Measurements from ENCODE around the gene CHFR. TPM values are rescaled to one million over a fixed set of nuclear protein-coding genes. Genes with fewer than 3 reads are reported as not detected.

CHFR gene
- total RNA-seq, 1 donor from 2014 or later = 63.7 TPM

- H3K4me1 Mint-ChIP-seq (ENCODE audit: low read depth) = peaks cover 39% of the 10 kb centered on the region
- no peak for DNase-seq (ENCODE audit: low spot score)
- no peaks in the 10 kb centered on the region for H3K27me3 Mint-ChIP-seq (ENCODE audit: insufficient read depth)
- H3K27ac Mint-ChIP-seq = peak overlapping the region; percentile 95
- H3K4me3 Mint-ChIP-seq = peak overlapping the region; percentile 43
- H3K9me3 Mint-ChIP-seq = no peaks in the 10 kb centered on the region
- peaks cover 32% of the 10 kb centered on the region for H3K36me3 Mint-ChIP-seq (ENCODE audit: low read depth)
- intact Hi-C loops (cut with micrococcal nuclease) = loop anchor here (5.0 kb wide), 1 partner anchor 33 kb away; no protein-coding TSS in a partner anchor
Observed at GRCh38 chr12:132834181-132834711, 53.2 kb downstream of the CHFR start.

DNA sequence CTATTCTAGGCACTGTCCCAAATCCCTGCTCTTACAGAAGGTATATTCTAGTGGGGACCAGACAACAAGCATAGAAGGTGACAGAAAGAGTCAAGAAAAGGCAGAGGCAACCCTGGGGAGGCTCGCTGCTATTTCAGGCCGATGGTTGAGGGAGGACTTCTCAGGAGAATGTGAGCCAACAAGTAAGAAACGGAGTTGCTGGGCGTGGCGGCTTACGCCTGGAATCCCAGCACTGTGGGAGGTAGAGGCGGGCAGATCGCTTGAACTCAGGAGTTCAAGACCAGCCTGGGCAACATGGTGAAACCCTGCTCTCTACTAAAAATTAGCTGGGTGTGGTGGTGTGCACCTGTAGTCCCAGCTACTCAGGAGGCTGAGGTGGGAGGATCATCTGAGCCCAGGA lies 54.1 kb downstream of the CHFR start:
- no peaks in the 10 kb centered on the region for H3K9me3 Mint-ChIP-seq
- peak overlapping the region; percentile 42 for H3K4me3 Mint-ChIP-seq

GRCh38 chr12:132831771-132832170 lies 55.6 kb downstream of the CHFR start:
- intact Hi-C loops (cut with micrococcal nuclease) = loop anchor here (5.0 kb wide), 1 partner anchor 36 kb away; no protein-coding TSS in a partner anchor
- Mint-ChIP-seq H3K4me3 (no peak overlapping the region), H3K4me1 (ENCODE audit: low read depth) (peaks cover 50% of the 10 kb centered on the region), H3K36me3 (ENCODE audit: low read depth) (peaks cover 40% of the 10 kb centered on the region), H3K9me3 (no peaks in the 10 kb centered on the region), H3K27me3 (ENCODE audit: insufficient read depth) (peaks cover 2% of the 10 kb centered on the region), H3K27ac (no peak overlapping the region)
- no peak for DNase-seq (ENCODE audit: low spot score)

More for the DNA sequence above, 54.1 kb downstream of the CHFR start:
- H3K4me1 Mint-ChIP-seq (ENCODE audit: low read depth) = peaks cover 39% of the 10 kb centered on the region
- no peak for DNase-seq (ENCODE audit: low spot score)
- H3K36me3 Mint-ChIP-seq (ENCODE audit: low read depth) = peaks cover 31% of the 10 kb centered on the region
- peaks cover 2% of the 10 kb centered on the region for H3K27me3 Mint-ChIP-seq (ENCODE audit: insufficient read depth)
- intact Hi-C loops (cut with micrococcal nuclease) = loop anchor here (5.0 kb wide), 1 partner anchor 34 kb away; no protein-coding TSS in a partner anchor
- H3K27ac Mint-ChIP-seq = peak overlapping the region; percentile 95

- peaks cover 58% of the 10 kb centered on the region for H3K36me3 Mint-ChIP-seq (ENCODE audit: low read depth)
- peak within 1 kb of the TSS; percentile 99 for H3K4me3 Mint-ChIP-seq
- DNase-seq (ENCODE audit: low spot score) = peak; percentile 91
- H3K4me1 Mint-ChIP-seq (ENCODE audit: low read depth) = peaks cover 43% of the 10 kb centered on the region
- peaks cover 2% of the 10 kb centered on the region for H3K27me3 Mint-ChIP-seq (ENCODE audit: insufficient read depth)
- no peaks in the 10 kb centered on the region for H3K9me3 Mint-ChIP-seq
- intact Hi-C loops (cut with micrococcal nuclease) = loop anchor here (1.0 to 2.0 kb wide), 10 partner anchors 58 to 880 kb away; partner anchors contain the start of genes CHFR, EP400, PGAM5 and POLE
- peak within 1 kb of the TSS; percentile 100 for H3K27ac Mint-ChIP-seq
Observed at GRCh38 chr12:132828706-132829534, 58.5 kb downstream of the CHFR start, which contains the start of gene GOLGA3. GOLGA3 (minus strand) TSS chr12:132828869; CDS start chr12:132822128, 6,741 bp downstream.

DNA sequence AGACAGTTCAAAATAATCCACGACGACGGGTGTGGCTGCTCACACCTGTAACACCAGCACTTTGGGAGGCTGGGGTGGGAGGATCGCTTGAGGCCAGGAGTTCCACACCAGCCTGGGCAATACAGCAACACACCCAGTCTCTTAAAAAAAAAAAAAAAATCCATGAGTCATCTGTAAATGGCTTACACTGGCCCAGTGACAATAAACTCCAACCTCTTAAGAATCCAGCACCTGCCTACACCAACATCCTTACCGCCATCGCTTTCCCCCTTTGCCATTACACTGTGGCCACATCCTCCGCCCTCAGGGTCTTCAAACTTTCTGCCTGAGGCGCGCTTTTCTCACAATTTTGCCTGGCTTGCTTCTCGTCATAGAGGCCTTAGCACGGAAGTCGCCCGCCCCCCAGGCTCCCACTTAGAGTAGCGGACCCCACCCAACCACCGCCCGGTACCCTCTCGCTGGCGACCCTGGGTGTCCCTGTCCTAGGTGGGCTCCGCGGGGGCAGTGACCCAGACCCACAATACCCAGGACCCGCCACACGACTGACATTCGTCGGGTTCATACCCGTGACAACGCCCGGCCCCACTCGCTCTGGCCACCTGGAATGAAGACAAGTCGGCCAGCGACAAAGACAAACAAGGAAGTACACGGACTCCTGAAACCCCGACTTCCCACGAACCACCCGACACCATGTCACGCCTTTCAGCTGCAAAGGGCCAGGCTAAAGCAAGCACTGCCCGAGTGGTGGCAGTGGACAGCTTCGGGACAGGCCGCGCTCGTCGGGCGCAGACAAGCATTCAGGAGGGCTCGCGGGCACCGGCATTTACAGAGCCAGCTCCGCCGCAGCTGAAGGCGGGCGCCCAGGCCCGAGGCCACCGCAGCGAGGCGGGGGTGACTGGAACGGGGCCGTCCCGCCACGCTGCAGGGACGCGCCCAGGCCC lies 59.4 kb downstream of the CHFR start:
- Mint-ChIP-seq H3K4me3 (peak overlapping the region; percentile 89), H3K27ac (peak overlapping the region; percentile 91), H3K27me3 (ENCODE audit: insufficient read depth) (peaks cover 2% of the 10 kb centered on the region), H3K4me1 (ENCODE audit: low read depth) (peaks cover 34% of the 10 kb centered on the region), H3K9me3 (no peaks in the 10 kb centered on the region), H3K36me3 (ENCODE audit: low read depth) (peaks cover 52% of the 10 kb centered on the region)
- intact Hi-C loops (cut with micrococcal nuclease) = loop anchor here (1.0 to 2.0 kb wide), 6 partner anchors 59 to 879 kb away; partner anchors contain the start of genes CHFR, EP400, PGAM5 and POLE
- no peak for DNase-seq (ENCODE audit: low spot score)

DNA sequence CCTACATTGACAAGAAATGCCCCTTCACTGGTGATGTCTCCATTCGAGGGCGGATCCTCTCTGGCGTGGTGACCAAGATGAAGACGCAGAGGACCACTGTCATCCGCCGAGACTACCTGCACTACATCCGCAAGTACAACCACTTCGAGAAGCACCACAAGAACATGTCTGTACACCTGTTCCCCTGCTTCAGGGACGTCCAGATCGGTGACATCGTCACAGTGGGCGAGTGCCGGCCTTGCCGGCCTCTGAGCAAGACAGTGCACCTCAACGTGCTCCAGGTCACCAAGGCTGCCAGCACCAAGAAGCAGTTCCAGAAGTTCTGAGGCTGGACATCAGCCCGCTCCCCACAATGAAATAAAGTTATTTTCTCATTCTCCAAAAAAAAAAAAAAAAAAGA lies 61.5 kb downstream of the CHFR start:
- Mint-ChIP-seq H3K36me3 (ENCODE audit: low read depth) (peaks cover 47% of the 10 kb centered on the region), H3K4me3 (peak overlapping the region; percentile 30), H3K9me3 (no peaks in the 10 kb centered on the region), H3K27me3 (ENCODE audit: insufficient read depth) (peaks cover 2% of the 10 kb centered on the region), H3K27ac (no peak overlapping the region), H3K4me1 (ENCODE audit: low read depth) (peaks cover 29% of the 10 kb centered on the region)
- intact Hi-C loops (cut with micrococcal nuclease) = no loop called here
- no peak for DNase-seq (ENCODE audit: low spot score)

- intact Hi-C loops (cut with micrococcal nuclease) = no loop called here
- Mint-ChIP-seq H3K27me3 (ENCODE audit: insufficient read depth) (peaks cover 2% of the 10 kb centered on the region), H3K4me1 (ENCODE audit: low read depth) (peaks cover 29% of the 10 kb centered on the region), H3K36me3 (ENCODE audit: low read depth) (peaks cover 53% of the 10 kb centered on the region), H3K9me3 (no peaks in the 10 kb centered on the region), H3K4me3 (no peak overlapping the region), H3K27ac (no peak overlapping the region)
- DNase-seq (ENCODE audit: low spot score) = no peak
Observed at GRCh38 chr12:132825089-132825488, 62.3 kb downstream of the CHFR start.

DNA sequence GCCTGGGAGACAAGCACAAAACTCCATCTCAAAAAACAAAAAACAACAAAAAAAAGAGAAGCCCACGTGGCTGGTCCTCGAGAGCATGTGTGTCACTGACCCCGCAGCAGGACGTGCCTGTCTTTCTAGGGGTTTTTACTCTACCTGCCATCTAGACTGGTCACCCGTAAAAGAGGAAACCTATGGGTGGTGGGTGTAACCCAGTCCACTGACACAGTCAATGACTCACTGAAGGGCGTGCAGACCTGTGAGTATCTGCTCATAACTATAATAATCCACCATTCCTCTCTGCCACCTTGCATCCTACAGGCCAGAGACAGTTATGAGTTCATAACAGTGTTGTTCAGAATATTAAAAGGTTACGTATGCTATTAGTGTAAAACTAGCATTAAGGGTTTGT lies 63.4 kb downstream of the CHFR start:
- no peak overlapping the region for H3K27ac Mint-ChIP-seq
- no peak for DNase-seq (ENCODE audit: low spot score)
- peaks cover 2% of the 10 kb centered on the region for H3K27me3 Mint-ChIP-seq (ENCODE audit: insufficient read depth)
- intact Hi-C loops (cut with micrococcal nuclease) = no loop called here
- peaks cover 60% of the 10 kb centered on the region for H3K36me3 Mint-ChIP-seq (ENCODE audit: low read depth)
- peaks cover 25% of the 10 kb centered on the region for H3K4me1 Mint-ChIP-seq (ENCODE audit: low read depth)
- no peak overlapping the region for H3K4me3 Mint-ChIP-seq
- H3K9me3 Mint-ChIP-seq = no peaks in the 10 kb centered on the region

DNA sequence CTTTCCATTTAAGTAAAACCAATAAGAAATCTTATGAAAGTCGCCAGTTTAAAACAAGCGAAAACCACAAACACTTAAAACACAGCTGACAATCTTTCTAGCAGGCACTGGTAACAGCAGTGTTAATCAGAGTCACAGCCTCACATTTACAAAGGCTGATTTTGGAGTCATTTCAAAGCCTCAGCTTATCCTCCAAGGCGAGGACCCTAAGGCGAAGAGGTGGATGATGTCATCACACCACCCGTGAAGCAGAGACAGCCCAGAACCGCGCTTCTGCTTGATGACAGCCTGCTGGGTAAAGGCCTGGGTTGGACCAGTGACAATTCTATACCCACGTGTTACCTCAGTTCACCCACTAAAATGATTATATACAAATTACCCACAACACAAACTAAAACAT lies 68.8 kb downstream of the CHFR start:
- H3K27me3 Mint-ChIP-seq (ENCODE audit: insufficient read depth) = no peaks in the 10 kb centered on the region
- H3K36me3 Mint-ChIP-seq (ENCODE audit: low read depth) = peaks cover 34% of the 10 kb centered on the region
- H3K4me3 Mint-ChIP-seq = no peak overlapping the region
- no peak for DNase-seq (ENCODE audit: low spot score)
- H3K27ac Mint-ChIP-seq = no peak overlapping the region
- H3K9me3 Mint-ChIP-seq = no peaks in the 10 kb centered on the region
- intact Hi-C loops (cut with micrococcal nuclease) = no loop called here
- H3K4me1 Mint-ChIP-seq (ENCODE audit: low read depth) = no peaks in the 10 kb centered on the region

- H3K9me3 Mint-ChIP-seq = no peaks in the 10 kb centered on the region
- H3K27me3 Mint-ChIP-seq (ENCODE audit: insufficient read depth) = no peaks in the 10 kb centered on the region
- H3K36me3 Mint-ChIP-seq (ENCODE audit: low read depth) = peaks cover 35% of the 10 kb centered on the region
- no peak for DNase-seq (ENCODE audit: low spot score)
- peaks cover 6% of the 10 kb centered on the region for H3K4me1 Mint-ChIP-seq (ENCODE audit: low read depth)
- intact Hi-C loops (cut with micrococcal nuclease) = no loop called here
- no peak overlapping the region for H3K27ac Mint-ChIP-seq
- no peak overlapping the region for H3K4me3 Mint-ChIP-seq
Observed at GRCh38 chr12:132814232-132814631, 73.2 kb downstream of the CHFR start.

DNA sequence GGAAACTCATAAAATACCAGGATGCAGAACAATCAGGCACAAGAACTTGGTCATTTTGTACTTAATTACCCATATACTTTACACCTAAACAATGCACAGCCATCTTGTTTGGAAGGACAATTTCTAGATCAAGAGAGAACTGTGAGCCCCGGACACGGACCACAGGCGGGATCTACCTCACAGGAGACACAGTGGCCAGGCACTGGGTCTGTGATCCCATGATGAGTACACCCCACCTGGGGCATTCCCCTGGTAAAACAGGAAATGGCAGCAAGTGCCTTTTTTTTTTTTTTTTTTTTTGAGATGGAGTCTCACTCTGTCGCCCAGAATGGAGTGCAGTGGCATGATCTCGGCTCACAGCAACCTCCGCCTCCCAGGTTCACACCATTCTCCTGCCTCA lies 74.0 kb downstream of the CHFR start:
- H3K36me3 Mint-ChIP-seq (ENCODE audit: low read depth) = peaks cover 40% of the 10 kb centered on the region
- peaks cover 6% of the 10 kb centered on the region for H3K4me1 Mint-ChIP-seq (ENCODE audit: low read depth)
- intact Hi-C loops (cut with micrococcal nuclease) = no loop called here
- no peaks in the 10 kb centered on the region for H3K27me3 Mint-ChIP-seq (ENCODE audit: insufficient read depth)
- no peak overlapping the region for H3K27ac Mint-ChIP-seq
- no peaks in the 10 kb centered on the region for H3K9me3 Mint-ChIP-seq
- no peak for DNase-seq (ENCODE audit: low spot score)
- no peak overlapping the region for H3K4me3 Mint-ChIP-seq

- H3K36me3 Mint-ChIP-seq (ENCODE audit: low read depth) = peaks cover 40% of the 10 kb centered on the region
- no peak for DNase-seq (ENCODE audit: low spot score)
- no peak overlapping the region for H3K4me3 Mint-ChIP-seq
- H3K9me3 Mint-ChIP-seq = no peaks in the 10 kb centered on the region
- peaks cover 6% of the 10 kb centered on the region for H3K4me1 Mint-ChIP-seq (ENCODE audit: low read depth)
- intact Hi-C loops (cut with micrococcal nuclease) = no loop called here
- no peaks in the 10 kb centered on the region for H3K27me3 Mint-ChIP-seq (ENCODE audit: insufficient read depth)
- H3K27ac Mint-ChIP-seq = no peak overlapping the region
Observed at GRCh38 chr12:132812631-132813305, 74.6 kb downstream of the CHFR start.
